GM12878 (cell line): ENCODE data around the gene RNU6-9. TPM values are rescaled to one million over a fixed set of nuclear protein-coding genes. Genes with fewer than 3 reads are reported as not detected.

ENCODE experiments used
- BACH1 ChIP-seq: fragments of 450-650 bp; IDR thresholded peaks from 2 replicates; pipeline ENCODE4 v1.6.1; 2017; ENCODE audit warnings: mild to moderate bottlenecking, borderline replicate concordance
- BHLHE40 ChIP-seq, 2 experiments: fragments of 450-650 bp in 1 of 2; IDR thresholded peaks; 2 replicates each; pipeline ENCODE4 v1.6.1; 2011 to 2017; ENCODE audit warnings: low read depth in 2 of 2, borderline replicate concordance in 1 of 2, improper control_type of control experiment in 1 of 2, low read length in 1 of 2, mild to moderate bottlenecking in 1 of 2
- CBFB ChIP-seq: IDR thresholded peaks from 2 replicates; pipeline ENCODE4 v1.6.1; 2016; ENCODE audit warnings: antibody characterized with exemption, low read depth
- E2F8 ChIP-seq: fragments of 450-650 bp; IDR thresholded peaks from 2 replicates; pipeline ENCODE4 v1.6.1; 2018; ENCODE audit warnings: mild to moderate bottlenecking, low read depth, moderate library complexity; ENCODE audit not compliant: partially characterized antibody
- EGR1 ChIP-seq, 2 experiments: IDR thresholded peaks; 1 replicate in 1 of 2; 2 replicates in 1 of 2; pipeline ENCODE4 v1.6.1; 2011 to 2012; ENCODE audit warnings: low read depth in 2 of 2, low read length in 2 of 2, borderline replicate concordance in 1 of 2, mild to moderate bottlenecking in 1 of 2, moderate library complexity in 1 of 2
- FOXK2 ChIP-seq: fragments of 450-650 bp; IDR thresholded peaks from 2 replicates; pipeline ENCODE4 v1.6.1; 2017; ENCODE audit warnings: mild to moderate bottlenecking, moderate library complexity
- IRF4 ChIP-seq: IDR thresholded peaks from 2 replicates; pipeline ENCODE4 v1.6.1; 2011; ENCODE audit warnings: low read depth, low read length
- KDM1A ChIP-seq: fragments of 200-600 bp; sonication (generic); IDR thresholded peaks from 2 replicates; pipeline ENCODE4 v1.6.1; 2016; ENCODE audit warnings: borderline replicate concordance
- MYB ChIP-seq: fragments of 150-350 bp; IDR thresholded peaks from 2 replicates; pipeline ENCODE4 v1.6.1; 2014; ENCODE audit warnings: mild to moderate bottlenecking, low read depth, low read length, borderline replicate concordance
- MYC ChIP-seq: IDR thresholded peaks from 2 replicates; pipeline ENCODE4 v1.6.1; 2011; ENCODE audit warnings: mild to moderate bottlenecking, low read length, moderate library complexity, inconsistent platforms; ENCODE audit not compliant: insufficient read depth, insufficient replicate concordance, insufficient read length, severe bottlenecking
- RELA ChIP-seq: fragments of 450-650 bp; IDR thresholded peaks from 2 replicates; pipeline ENCODE4 v1.8.0; 2014; ENCODE audit warnings: borderline replicate concordance; ENCODE audit not compliant: partially characterized antibody
- SPI1 ChIP-seq: IDR thresholded peaks from 2 replicates; pipeline ENCODE4 v1.6.1; 2011; ENCODE audit warnings: low read depth, mild to moderate bottlenecking, low read length, moderate library complexity, borderline replicate concordance; ENCODE audit not compliant: insufficient read depth
- TARDBP ChIP-seq: IDR thresholded peaks from 2 replicates; pipeline ENCODE4 v1.6.1; 2016; ENCODE audit warnings: borderline replicate concordance
- TCF7 ChIP-seq: IDR thresholded peaks from 2 replicates; pipeline ENCODE4 v1.6.1; 2014; ENCODE audit warnings: antibody characterized with exemption, borderline replicate concordance
- ZNF384 ChIP-seq: IDR thresholded peaks from 2 replicates; pipeline ENCODE4 v1.6.1; 2012; ENCODE audit warnings: low read depth, mild to moderate bottlenecking, low read length, improper control_type of control experiment, borderline replicate concordance
- polyA plus RNA-seq, 11 experiments: library from polyadenylated mRNA; depleted of rRNA in 4 of 11; unstranded in 6 of 11; stranded (reverse) in 5 of 11; fragments of >200 nt; fragmentation: Nextera tagmentation in 4 of 11; fragmentation: Illumina TruSeq in 1 of 11; extraction: Ambion mirVana in 4 of 11; extraction: Trizol in 1 of 11; gene quantifications; 1 replicate in 1 of 11; 2 replicates in 10 of 11; pipeline versions ENCODE4 v1.2.1 to v1.2.3, GENCODE V29; 2011 to 2016; ENCODE audit warnings: inconsistent platforms in 2 of 11, missing spikeins in 2 of 11, low read depth in 1 of 11
- total RNA-seq, 4 experiments: library from RNA; depleted of rRNA in 3 of 4; stranded (reverse); fragments of >200 nt in 3 of 4; fragmentation: Illumina TruSeq in 1 of 4; extraction: Trizol in 1 of 4; gene quantifications; 2 replicates each; pipeline versions ENCODE4 v1.2.1 to v1.2.3, GENCODE V29; 2013 to 2021
- TF ChIP-seq, protein P1 (sequence below): fragments of 150-350 bp; IDR thresholded peaks from 2 replicates; pipeline ENCODE4 v1.6.1; 2016; ENCODE audit warnings: low read depth, low read length
- TF ChIP-seq, protein P2 (sequence below): fragments of 450-650 bp; IDR thresholded peaks from 2 replicates; pipeline ENCODE4 v1.6.1; 2017; ENCODE audit warnings: borderline replicate concordance
- TF ChIP-seq, protein P3 (sequence below): IDR thresholded peaks from 2 replicates; pipeline ENCODE4 v1.6.1; 2011; ENCODE audit warnings: low read depth, low read length, improper control_type of control experiment, borderline replicate concordance

RNU6-9 gene
- total and polyA plus RNA-seq, 10 of the 15 experiments (the other 5 are each of a cell fraction or from before 2014, with no cell fraction given), result not detected

DNA sequence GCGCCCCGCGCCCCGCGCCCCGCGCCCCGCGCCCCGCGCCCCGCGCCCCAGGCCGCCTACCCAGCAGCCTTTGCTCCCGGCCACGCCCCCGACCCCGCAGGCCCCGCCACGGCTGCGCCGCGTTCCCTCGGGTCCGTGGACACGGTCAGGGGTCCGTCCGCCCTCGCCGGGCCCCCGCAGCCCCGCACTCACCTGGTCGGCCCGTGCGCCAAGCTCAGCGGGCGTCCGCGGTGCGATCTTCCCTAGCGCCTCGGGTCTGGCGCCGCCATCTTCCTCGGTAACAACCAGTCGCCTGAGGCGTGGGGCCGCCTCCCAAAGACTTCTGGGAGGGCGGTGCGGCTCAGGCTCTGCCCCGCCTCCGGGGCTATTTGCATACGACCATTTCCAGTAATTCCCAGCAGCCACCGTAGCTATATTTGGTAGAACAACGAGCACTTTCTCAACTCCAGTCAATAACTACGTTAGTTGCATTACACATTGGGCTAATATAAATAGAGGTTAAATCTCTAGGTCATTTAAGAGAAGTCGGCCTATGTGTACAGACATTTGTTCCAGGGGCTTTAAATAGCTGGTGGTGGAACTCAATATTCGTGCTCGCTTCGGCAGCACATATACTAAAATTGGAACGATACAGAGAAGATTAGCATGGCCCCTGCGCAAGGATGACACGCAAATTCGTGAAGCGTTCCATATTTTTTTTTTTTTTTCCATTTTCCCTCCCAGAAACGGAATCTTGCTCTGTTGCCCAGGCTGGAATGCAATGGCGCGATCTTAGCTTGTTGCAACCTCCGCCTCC lies at the start of gene RNU6-9, which contains the start of gene MED16 (continued):
- TF ChIP-seq E2F8 (no peak), BHLHE40 (IDR thresholded peaks at IDR 0.05; ENCODE audit: borderline replicate concordance in 1 of 2, low read depth in 2 of 2, low read length in 1 of 2) (peak; percentile 20 to 73; a peak in 2 of 4 replicates), TARDBP (peak; percentile 60; the same call in 1 of the 2 replicates), MYB (no peak), RELA (peak; percentile 48), EGR1 (IDR thresholded peaks at IDR 0.05; ENCODE audit: borderline replicate concordance in 1 of 2, low read depth in 2 of 2, low read length in 2 of 2) (0 out of 3 replicates have a peak, but pooled peaks of 1 of the 2 experiments have one; percentile 2), SPI1 (no peak), FOXK2 (no peak), KDM1A (no peak), BACH1 (peak; percentile 76), ZNF384 (no peak), MYC (no peak), TCF7 (no peak), CBFB (no peak), IRF4 (no peak)
- TF ChIP-seq, protein P1, sequence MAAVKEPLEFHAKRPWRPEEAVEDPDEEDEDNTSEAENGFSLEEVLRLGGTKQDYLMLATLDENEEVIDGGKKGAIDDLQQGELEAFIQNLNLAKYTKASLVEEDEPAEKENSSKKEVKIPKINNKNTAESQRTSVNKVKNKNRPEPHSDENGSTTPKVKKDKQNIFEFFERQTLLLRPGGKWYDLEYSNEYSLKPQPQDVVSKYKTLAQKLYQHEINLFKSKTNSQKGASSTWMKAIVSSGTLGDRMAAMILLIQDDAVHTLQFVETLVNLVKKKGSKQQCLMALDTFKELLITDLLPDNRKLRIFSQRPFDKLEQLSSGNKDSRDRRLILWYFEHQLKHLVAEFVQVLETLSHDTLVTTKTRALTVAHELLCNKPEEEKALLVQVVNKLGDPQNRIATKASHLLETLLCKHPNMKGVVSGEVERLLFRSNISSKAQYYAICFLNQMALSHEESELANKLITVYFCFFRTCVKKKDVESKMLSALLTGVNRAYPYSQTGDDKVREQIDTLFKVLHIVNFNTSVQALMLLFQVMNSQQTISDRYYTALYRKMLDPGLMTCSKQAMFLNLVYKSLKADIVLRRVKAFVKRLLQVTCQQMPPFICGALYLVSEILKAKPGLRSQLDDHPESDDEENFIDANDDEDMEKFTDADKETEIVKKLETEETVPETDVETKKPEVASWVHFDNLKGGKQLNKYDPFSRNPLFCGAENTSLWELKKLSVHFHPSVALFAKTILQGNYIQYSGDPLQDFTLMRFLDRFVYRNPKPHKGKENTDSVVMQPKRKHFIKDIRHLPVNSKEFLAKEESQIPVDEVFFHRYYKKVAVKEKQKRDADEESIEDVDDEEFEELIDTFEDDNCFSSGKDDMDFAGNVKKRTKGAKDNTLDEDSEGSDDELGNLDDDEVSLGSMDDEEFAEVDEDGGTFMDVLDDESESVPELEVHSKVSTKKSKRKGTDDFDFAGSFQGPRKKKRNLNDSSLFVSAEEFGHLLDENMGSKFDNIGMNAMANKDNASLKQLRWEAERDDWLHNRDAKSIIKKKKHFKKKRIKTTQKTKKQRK, result no peak
- TF ChIP-seq, protein P2, sequence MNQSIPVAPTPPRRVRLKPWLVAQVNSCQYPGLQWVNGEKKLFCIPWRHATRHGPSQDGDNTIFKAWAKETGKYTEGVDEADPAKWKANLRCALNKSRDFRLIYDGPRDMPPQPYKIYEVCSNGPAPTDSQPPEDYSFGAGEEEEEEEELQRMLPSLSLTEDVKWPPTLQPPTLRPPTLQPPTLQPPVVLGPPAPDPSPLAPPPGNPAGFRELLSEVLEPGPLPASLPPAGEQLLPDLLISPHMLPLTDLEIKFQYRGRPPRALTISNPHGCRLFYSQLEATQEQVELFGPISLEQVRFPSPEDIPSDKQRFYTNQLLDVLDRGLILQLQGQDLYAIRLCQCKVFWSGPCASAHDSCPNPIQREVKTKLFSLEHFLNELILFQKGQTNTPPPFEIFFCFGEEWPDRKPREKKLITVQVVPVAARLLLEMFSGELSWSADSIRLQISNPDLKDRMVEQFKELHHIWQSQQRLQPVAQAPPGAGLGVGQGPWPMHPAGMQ, result no peak
- TF ChIP-seq, protein P3, sequence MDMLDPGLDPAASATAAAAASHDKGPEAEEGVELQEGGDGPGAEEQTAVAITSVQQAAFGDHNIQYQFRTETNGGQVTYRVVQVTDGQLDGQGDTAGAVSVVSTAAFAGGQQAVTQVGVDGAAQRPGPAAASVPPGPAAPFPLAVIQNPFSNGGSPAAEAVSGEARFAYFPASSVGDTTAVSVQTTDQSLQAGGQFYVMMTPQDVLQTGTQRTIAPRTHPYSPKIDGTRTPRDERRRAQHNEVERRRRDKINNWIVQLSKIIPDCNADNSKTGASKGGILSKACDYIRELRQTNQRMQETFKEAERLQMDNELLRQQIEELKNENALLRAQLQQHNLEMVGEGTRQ, result no peak
